GM21381 (cell line): Measurements from ENCODE around the gene CYFIP1.

Experiments used
- ATAC-seq: cut with Tn5 transposase; IDR thresholded peaks from one replicate; pipeline ENCODE4 v1.9.1; 2021; ENCODE audit warnings: mild to moderate bottlenecking, moderate library complexity; ENCODE audit not compliant: unreplicated experiment

CYFIP1 gene

GRCh38 chr15:22823495-22824128, 156.6 kb downstream of the CYFIP1 start:
- no peak for ATAC-seq

DNA sequence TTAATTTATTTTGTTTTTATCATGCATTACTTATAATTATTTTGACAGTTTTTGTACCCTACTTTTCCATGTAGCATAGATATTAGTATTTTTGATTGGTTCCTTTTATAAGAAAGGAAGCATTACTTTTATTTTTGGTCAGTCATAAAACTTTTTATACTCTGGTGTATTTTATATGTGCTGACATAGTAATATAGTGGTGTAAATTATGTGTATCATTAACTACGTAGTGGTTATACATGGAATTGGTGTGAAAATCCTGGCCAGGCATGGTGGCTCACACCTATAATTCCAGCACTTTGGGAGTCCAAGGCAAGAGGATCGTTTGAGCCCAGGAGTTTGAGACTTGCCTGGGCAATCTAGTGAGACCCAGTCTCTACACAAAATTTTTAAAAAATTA, 160.5 kb downstream of the CYFIP1 start:
- no peak for ATAC-seq
